HG02938 (cell line): ENCODE measurements around the gene GLIPR2.
"Not testable (repeated sequence)": the region's sequence is repeated elsewhere in the genome, so short reads cannot be mapped to it uniquely, and the experiment has no call there.

Experiments used
- ATAC-seq: cut with Tn5 transposase; IDR thresholded peaks from one replicate; pipeline ENCODE4 v1.9.1; 2021; ENCODE audit warnings: mild to moderate bottlenecking, moderate library complexity; ENCODE audit not compliant: unreplicated experiment

GLIPR2 gene

GRCh38 chr9:36162211-36162738, 25.7 kb downstream of the GLIPR2 start:
- no peak for ATAC-seq

GRCh38 chr9:36163049-36163785, 26.7 kb downstream of the GLIPR2 start:
- no peak for ATAC-seq

DNA sequence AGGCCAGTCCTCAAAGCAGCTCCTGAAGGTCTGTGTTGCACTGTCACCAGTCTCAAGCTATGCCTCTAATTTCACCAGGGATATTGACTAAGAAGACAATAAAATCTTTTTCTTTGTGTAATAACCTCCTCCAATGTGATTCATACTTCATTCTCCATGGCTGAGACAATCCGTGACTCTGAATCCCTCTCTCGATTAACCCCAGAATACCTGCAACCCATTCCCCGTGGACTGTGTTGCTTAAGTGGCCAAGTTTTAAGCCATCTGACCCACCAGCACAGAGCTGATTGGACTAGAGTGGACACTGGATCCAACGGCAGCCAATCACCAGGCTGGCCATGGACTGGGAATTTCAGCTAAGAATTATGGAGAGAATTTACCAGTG, 27.2 kb downstream of the GLIPR2 start:
- ATAC-seq = no peak

DNA sequence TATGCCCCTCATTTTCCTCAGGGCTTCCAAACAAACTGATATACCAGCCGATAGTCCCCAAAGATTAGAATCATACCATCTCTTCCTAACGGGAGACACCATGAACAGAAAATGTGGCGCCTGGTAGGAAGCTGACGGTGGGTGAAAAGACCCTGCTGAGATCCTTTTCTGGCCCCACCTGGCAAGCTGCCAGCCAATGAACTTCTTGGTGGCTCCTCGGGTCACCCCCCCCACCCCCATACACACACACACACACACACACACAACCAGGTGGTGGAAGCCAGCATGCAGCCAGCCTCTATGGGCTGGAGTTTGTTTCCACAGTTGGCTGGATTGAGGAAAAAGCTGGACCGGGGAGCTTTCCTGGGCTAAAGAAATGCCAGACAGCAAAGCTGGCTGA, 27.8 kb downstream of the GLIPR2 start:
- no peak for ATAC-seq

DNA sequence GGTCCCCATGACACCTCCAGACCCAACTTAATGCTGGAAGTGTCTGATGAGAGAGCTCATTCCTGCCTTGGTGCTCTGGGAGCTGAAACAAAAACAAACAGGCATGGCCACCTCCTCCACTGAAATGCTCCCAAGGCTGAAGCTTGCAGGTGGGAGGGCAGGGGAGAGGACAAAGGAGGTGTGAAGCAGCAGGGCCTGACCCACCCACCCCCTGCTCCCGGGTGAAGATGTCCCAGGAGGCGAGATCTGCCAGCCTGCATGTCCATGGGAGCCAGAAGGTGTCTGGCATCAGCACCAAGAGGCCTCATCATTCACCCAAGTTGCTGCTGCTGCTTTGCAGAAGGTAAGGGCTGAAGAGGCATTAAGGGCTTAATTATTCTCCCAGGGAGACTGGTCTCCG, 28.5 kb downstream of the GLIPR2 start:
- no peak for ATAC-seq

GRCh38 chr9:36165826-36166167, 29.3 kb downstream of the GLIPR2 start:
- no peak for ATAC-seq

- ATAC-seq = peak; percentile 72
Observed at GRCh38 chr9:36166168-36166927, 29.8 kb downstream of the GLIPR2 start.

GRCh38 chr9:36169166-36169565, 32.6 kb downstream of the GLIPR2 start, which contains the start of gene CCIN:
Gene CCIN, plus strand, starts transcription at chr9:36169388. Its CDS starts 115 bp downstream, at chr9:36169503.
- ATAC-seq = no peak

GRCh38 chr9:36169708-36170107, 33.2 kb downstream of the GLIPR2 start:
- ATAC-seq = no peak

GRCh38 chr9:36170531-36170930, 34.0 kb downstream of the GLIPR2 start:
- no peak for ATAC-seq

GRCh38 chr9:36173861-36174260, 37.3 kb downstream of the GLIPR2 start:
- no peak for ATAC-seq

GRCh38 chr9:36174271-36174670, 37.7 kb downstream of the GLIPR2 start:
- ATAC-seq = no peak

DNA sequence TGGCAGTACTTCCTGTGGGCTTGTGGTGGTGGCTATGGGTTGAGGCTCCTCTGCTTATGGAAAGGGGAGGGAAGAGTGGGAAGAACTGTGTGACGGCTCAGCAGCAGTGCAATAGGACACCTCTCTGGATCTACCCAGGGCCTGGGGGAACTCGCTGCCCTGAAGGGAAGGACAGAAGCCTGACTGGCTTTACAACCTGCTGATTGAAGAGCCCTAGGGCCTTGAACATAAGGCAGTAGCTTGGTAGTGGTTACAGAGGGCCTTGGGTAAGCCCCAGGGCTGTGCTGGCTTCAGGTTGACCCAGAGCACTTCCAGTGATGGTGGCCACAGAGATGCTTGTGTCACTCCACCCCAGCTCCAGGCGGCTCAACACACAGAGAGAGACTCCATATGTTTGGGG, 38.2 kb downstream of the GLIPR2 start:
- no peak for ATAC-seq

DNA sequence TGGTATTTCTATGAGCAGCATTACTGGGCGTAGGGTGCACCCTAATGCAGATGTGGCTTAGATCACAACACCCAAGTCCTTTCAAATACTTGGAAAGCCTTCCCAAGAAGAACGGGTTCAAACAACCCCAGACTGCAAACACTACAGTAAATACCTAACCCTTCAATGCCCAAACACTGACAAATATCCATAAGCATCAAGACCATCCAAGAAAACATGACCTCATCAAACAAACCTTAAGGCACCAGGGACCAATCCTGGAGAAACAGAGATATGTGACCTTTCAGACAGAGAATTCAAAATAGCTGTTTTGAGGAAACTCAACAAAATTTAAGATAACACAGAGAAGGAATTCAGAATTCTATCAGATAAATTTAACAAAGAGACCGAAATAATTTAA, 38.7 kb downstream of the GLIPR2 start:
- not testable (repeated sequence) for ATAC-seq

DNA sequence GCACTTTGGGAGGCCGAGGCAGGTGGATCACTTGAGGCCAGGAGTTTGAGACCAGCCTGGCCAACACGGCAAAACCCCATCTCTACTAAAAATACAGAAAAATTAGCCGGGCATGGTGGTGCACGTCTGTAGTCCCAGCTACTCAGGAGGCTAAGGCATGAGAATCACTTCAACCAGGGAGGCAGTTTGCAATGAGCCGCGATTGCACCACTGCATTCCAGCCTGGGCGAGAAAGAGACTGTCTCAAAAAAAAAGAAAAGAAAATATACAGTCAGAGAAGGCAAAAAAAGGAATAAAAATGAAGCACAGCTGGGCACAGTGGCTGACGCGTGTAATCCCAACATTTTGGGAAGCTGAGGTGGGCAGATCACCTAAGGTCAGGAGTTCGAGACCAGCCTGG, 40.0 kb downstream of the GLIPR2 start:
- ATAC-seq = not testable (repeated sequence)

DNA sequence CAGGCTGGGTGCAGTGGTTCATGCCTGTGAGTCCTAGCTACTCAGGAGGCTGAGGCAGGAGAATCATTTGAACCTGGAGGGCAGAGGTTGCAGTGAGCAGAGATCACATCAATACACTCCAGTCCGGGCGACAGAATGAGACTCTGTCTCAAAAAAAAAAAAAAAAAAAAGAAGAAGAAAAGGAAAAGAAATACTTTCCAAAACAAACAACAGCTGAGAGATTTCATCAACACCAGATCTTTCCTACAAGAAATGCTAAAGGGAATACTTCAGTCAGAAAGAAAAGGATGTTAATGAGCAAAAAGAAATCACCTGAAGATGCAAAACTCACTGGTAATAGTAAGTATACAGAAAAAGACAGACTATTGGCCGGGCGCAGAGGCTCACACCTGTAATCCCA, 41.0 kb downstream of the GLIPR2 start:
- ATAC-seq = no peak

- not testable (repeated sequence) for ATAC-seq
Observed at GRCh38 chr9:36180243-36180642, 43.7 kb downstream of the GLIPR2 start.

GRCh38 chr9:36187414-36187813, 50.9 kb downstream of the GLIPR2 start:
- ATAC-seq = no peak

DNA sequence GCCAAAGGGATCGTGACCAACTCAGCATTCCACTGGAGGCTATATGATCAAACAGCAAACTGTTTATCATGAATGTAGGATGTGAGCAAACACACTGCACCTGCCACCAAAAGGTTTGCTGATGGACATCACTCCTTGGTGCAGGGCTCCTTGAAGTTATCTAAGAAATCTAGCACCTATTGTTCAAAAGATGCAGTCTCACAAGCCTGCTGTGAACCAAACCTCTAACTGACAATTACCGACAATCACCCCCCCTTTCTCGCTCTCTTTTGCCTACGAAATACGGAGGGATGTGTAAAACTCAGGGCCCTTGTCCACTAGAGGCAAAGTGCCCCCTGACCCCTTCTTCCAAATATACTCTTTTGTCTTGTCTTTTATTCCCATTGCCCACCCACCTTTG, 51.7 kb downstream of the GLIPR2 start:
- ATAC-seq = no peak

DNA sequence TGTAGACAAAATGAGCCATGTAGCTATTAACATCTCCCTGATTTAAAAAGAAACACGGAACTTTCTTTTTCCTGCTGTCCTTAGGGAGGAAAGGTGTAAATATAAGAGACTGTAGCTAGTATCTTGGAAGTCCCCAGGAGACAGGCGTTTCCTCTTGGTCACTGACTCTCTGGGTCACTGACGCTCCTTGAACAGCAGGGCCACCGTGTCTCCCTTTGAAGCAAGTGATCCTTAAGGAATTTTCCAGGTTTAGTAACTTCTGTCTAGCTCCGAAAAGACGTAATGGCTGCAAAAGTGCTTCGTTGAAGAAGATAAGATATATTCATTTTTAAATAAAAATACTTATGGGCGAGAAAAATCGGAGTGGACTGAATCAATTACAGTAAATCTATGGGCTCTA, 53.4 kb downstream of the GLIPR2 start:
- no peak for ATAC-seq

DNA sequence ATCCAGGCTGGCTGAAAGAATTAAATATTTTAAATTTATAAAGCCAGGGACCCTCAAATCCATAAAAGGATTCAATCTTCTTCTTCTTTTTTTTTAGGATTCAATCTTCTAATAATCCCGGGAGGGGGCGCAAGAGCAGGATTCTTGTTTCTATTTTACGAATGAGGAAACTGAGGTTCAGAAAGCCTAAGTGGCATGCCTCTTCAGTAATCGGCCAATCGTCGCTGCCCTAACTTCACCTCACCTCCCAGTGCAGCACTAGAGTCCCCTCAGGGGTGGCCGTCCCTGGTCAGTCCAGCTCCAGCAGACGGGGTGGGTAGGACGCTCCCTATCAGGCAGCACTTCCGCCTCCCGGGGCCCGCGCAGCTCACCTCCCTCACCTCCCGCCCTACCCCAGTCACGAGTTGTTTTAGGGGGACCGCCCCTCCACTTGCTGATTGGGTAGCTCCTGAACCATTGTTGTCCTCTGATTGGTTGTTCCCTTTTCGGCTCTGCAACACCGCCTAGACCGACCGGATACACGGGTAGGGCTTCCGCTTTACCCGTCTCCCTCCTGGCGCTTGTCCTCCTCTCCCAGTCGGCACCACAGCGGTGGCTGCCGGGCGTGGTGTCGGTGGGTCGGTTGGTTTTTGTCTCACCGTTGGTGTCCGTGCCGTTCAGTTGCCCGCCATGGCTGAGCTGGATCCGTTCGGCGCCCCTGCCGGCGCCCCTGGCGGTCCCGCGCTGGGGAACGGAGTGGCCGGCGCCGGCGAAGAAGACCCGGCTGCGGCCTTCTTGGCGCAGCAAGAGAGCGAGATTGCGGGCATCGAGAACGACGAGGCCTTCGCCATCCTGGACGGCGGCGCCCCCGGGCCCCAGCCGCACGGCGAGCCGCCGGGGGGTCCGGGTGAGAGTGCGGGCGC, 54.1 kb downstream of the GLIPR2 start, which contains the start of gene CLTA:
Gene CLTA, plus strand, starts transcription at position 534 of the 902 bp plus-strand sequence. Its CDS starts 136 bp downstream, at position 670.
- ATAC-seq = peak; percentile 97
